Measurements from ENCODE around the gene TNFRSF8. TPM values are rescaled to one million over a fixed set of nuclear protein-coding genes. Genes with fewer than 3 reads are reported as not detected.

Gene TNFRSF8
- total RNA-seq, 2 experiments from 2014 or later = 1.3 to 1.4 TPM

GRCh38 chr1:12053752-12054548, 9.2 kb upstream of the TNFRSF8 start:
- CTCF ChIA-PET = no interaction called here
- POLR2A ChIA-PET = no interaction called here

GRCh38 chr1:12055259-12055658, 7.8 kb upstream of the TNFRSF8 start:
- ChIA-PET POLR2A (no interaction called here), CTCF (interaction anchor here (0.8 to 2.9 kb wide), 5 partner anchors 9 to 24 kb away, joined by 3 to 23 read pairs (median 4); no protein-coding TSS in a partner anchor)

GRCh38 chr1:12056331-12056841, 6.7 kb upstream of the TNFRSF8 start:
- CTCF ChIA-PET = interaction anchor here (1.6 to 5.0 kb wide), 3 partner anchors 9 to 148 kb away, joined by 3 to 25 read pairs (median 23); no protein-coding TSS in a partner anchor
- POLR2A ChIA-PET = interaction anchor here (1.1 to 1.3 kb wide), 2 partner anchors 10 to 148 kb away, joined by 4 read pairs; no protein-coding TSS in a partner anchor

- ChIA-PET POLR2A (interaction anchor here (0.9 to 2.6 kb wide), 4 partner anchors 10 to 149 kb away, joined by 3 to 9 read pairs (median 4); no protein-coding TSS in a partner anchor), CTCF (interaction anchor here (1.6 to 5.0 kb wide), 4 partner anchors 10 to 149 kb away, joined by 3 to 25 read pairs (median 13); no protein-coding TSS in a partner anchor)
Measured at GRCh38 chr1:12057382-12057781, 5.7 kb upstream of the TNFRSF8 start.

GRCh38 chr1:12057940-12058687, 5.0 kb upstream of the TNFRSF8 start:
- POLR2A ChIA-PET = interaction anchor here (1.5 to 2.6 kb wide), 2 partner anchors 9 to 11 kb away, joined by 6 to 9 read pairs; no protein-coding TSS in a partner anchor

GRCh38 chr1:12059226-12059625, 3.9 kb upstream of the TNFRSF8 start:
- ChIA-PET CTCF (interaction anchor here (1.1 to 5.0 kb wide), 2 partner anchors 9 to 12 kb away, joined by 5 to 25 read pairs; no protein-coding TSS in a partner anchor), POLR2A (interaction anchor here (0.7 to 2.6 kb wide), 5 partner anchors 8 to 151 kb away, joined by 3 to 9 read pairs (median 6); no protein-coding TSS in a partner anchor)

More at GRCh38 chr1:12057940-12058687, 5.0 kb upstream of the TNFRSF8 start:
- CTCF ChIA-PET = interaction anchor here (1.6 to 5.0 kb wide), 3 partner anchors 10 to 37 kb away, joined by 3 to 25 read pairs (median 23); no protein-coding TSS in a partner anchor

GRCh38 chr1:12059722-12060464, 3.2 kb upstream of the TNFRSF8 start:
- CTCF ChIA-PET = interaction anchor here (1.1 to 5.0 kb wide), 2 partner anchors 10 to 13 kb away, joined by 5 to 25 read pairs; no protein-coding TSS in a partner anchor
- POLR2A ChIA-PET = interaction anchor here (0.8 to 2.6 kb wide), 4 partner anchors 7 to 151 kb away, joined by 3 to 9 read pairs (median 5); no protein-coding TSS in a partner anchor

GRCh38 chr1:12060500-12060899, 2.6 kb upstream of the TNFRSF8 start:
- ChIA-PET CTCF (interaction anchor here (5.0 kb wide), 1 partner anchor 13 kb away, joined by 25 read pairs; no protein-coding TSS in a partner anchor), POLR2A (interaction anchor here (1.4 kb wide), 1 partner anchor 9 kb away, joined by 3 read pairs; no protein-coding TSS in a partner anchor)

- POLR2A ChIA-PET = interaction anchor here (1.1 kb wide), 1 partner anchor 12 kb away, joined by 3 read pairs; no protein-coding TSS in a partner anchor
- CTCF ChIA-PET = interaction anchor here (0.6 to 2.2 kb wide), 4 partner anchors 9 to 446 kb away, joined by 3 to 8 read pairs (median 3); no protein-coding TSS in a partner anchor
Measured at GRCh38 chr1:12064073-12064969, 1.2 kb downstream of the TNFRSF8 start.

- POLR2A ChIA-PET = interaction anchor here (1.0 to 2.7 kb wide), 4 partner anchors 29 to 158 kb away, joined by 4 to 9 read pairs (median 4); no protein-coding TSS in a partner anchor
- CTCF ChIA-PET = interaction anchor here (0.7 to 4.9 kb wide), 5 partner anchors 9 to 138 kb away, joined by 3 to 24 read pairs (median 8); no protein-coding TSS in a partner anchor
Measured at GRCh38 chr1:12065872-12066271, 2.8 kb downstream of the TNFRSF8 start.

GRCh38 chr1:12067900-12068821, 5.1 kb downstream of the TNFRSF8 start:
- POLR2A ChIA-PET = interaction anchor here (0.5 to 2.7 kb wide), 10 partner anchors 9 to 92 kb away, joined by 3 to 9 read pairs (median 3); no protein-coding TSS in a partner anchor
- CTCF ChIA-PET = interaction anchor here (0.9 to 4.9 kb wide), 10 partner anchors 11 to 110 kb away, joined by 3 to 24 read pairs (median 4); no protein-coding TSS in a partner anchor

GRCh38 chr1:12069623-12070244, 6.6 kb downstream of the TNFRSF8 start:
- ChIA-PET POLR2A (interaction anchor here (1.4 kb wide), 1 partner anchor 162 kb away, joined by 3 read pairs; no protein-coding TSS in a partner anchor), CTCF (interaction anchor here (1.1 to 4.9 kb wide), 5 partner anchors 10 to 55 kb away, joined by 3 to 24 read pairs (median 5); no protein-coding TSS in a partner anchor)

GRCh38 chr1:12071892-12072291, 8.8 kb downstream of the TNFRSF8 start:
- CTCF ChIA-PET = no interaction called here
- POLR2A ChIA-PET = no interaction called here

- POLR2A ChIA-PET = no interaction called here
- CTCF ChIA-PET = interaction anchor here (0.6 kb wide), 1 partner anchor 29 kb away, joined by 3 read pairs; no protein-coding TSS in a partner anchor
Measured at GRCh38 chr1:12072741-12073140, 9.6 kb downstream of the TNFRSF8 start.

GRCh38 chr1:12073796-12074195, 10.7 kb downstream of the TNFRSF8 start:
- ChIA-PET CTCF (no interaction called here), POLR2A (interaction anchor here (0.9 kb wide), 1 partner anchor 15 kb away, joined by 3 read pairs; no protein-coding TSS in a partner anchor)
